CD4-positive, alpha-beta memory T cell (primary cell): ENCODE data around the gene FRMD4B. TPM values are rescaled to one million over a fixed set of nuclear protein-coding genes. Genes with fewer than 3 reads are reported as not detected.
A peak's percentile ranks its signal among the peaks of the same experiment; 100 is the strongest.

Experiments used
- CTCF ChIA-PET: fragments of 350-600 bp; sonication (Branson Sonifier 250); formaldehyde crosslinking; loops from one replicate; lab custom pipeline; 2021; ENCODE audit warnings: inconsistent platforms; ENCODE audit not compliant: partially characterized antibody; lab: Charles Lee
- POLR2A ChIA-PET: fragments of 350-600 bp; sonication (Branson Sonifier 250); formaldehyde crosslinking; loops from one replicate; lab custom pipeline; 2021; ENCODE audit not compliant: partially characterized antibody; lab: Charles Lee
- DNase-seq, 5 donors: peaks; one replicate each; pipeline versions ENCODE4 v3.0.0 to v3.0.0-alpha.2; 2020 to 2022; ENCODE audit warnings: mixed read lengths in 1 of 5
- H3K27ac ChIP-seq: one replicate; pipeline ENCODE4 v1.7.0; 2013; ENCODE audit warnings: low read depth, low read length
- H3K27me3 ChIP-seq: 2 replicates; pipeline ENCODE4 v1.7.0; 2013; ENCODE audit warnings: mild to moderate bottlenecking, low read length, moderate library complexity; ENCODE audit not compliant: insufficient read depth
- H3K36me3 ChIP-seq: 2 replicates; pipeline ENCODE4 v1.7.0; 2013; ENCODE audit warnings: mild to moderate bottlenecking, low read length, moderate library complexity; ENCODE audit not compliant: insufficient read depth
- H3K4me1 ChIP-seq: 2 replicates; pipeline ENCODE4 v1.7.0; 2013; ENCODE audit warnings: mild to moderate bottlenecking, low read length, moderate library complexity; ENCODE audit not compliant: insufficient read depth
- H3K4me3 ChIP-seq, 2 donors: one replicate each; pipeline ENCODE4 v1.7.0; 2013; ENCODE audit warnings: low read length in 2 of 2, mild to moderate bottlenecking in 1 of 2
- H3K9me3 ChIP-seq, 2 donors: one replicate each; pipeline ENCODE4 v1.7.0; 2013; ENCODE audit warnings: low read length in 2 of 2, control low read depth in 1 of 2; ENCODE audit not compliant: control insufficient read depth in 1 of 2
- H3K27ac Mint-ChIP-seq, 7 donors: one replicate each; pipeline ENCODE4 v1.8.0; 2020 to 2021; ENCODE audit warnings: mixed read lengths in 7 of 7, mild to moderate bottlenecking in 6 of 7, inconsistent platforms in 3 of 7, moderate library complexity in 3 of 7
- H3K27me3 Mint-ChIP-seq, 2 donors: one replicate each; pipeline ENCODE4 v1.8.0; 2020 to 2021; ENCODE audit warnings: mixed read lengths in 2 of 2
- H3K36me3 Mint-ChIP-seq, 2 donors: one replicate each; pipeline ENCODE4 v1.8.0; 2020 to 2021; ENCODE audit warnings: mixed read lengths in 2 of 2, inconsistent platforms in 1 of 2, mild to moderate bottlenecking in 1 of 2
- H3K4me1 Mint-ChIP-seq, 4 donors: one replicate each; pipeline ENCODE4 v1.8.0; 2020 to 2021; ENCODE audit warnings: mixed read lengths in 4 of 4, mild to moderate bottlenecking in 1 of 4
- H3K4me3 Mint-ChIP-seq, 8 donors: one replicate each; pipeline ENCODE4 v1.8.0; 2020 to 2021; ENCODE audit warnings: mixed read lengths in 8 of 8, mild to moderate bottlenecking in 7 of 8, moderate library complexity in 6 of 8, inconsistent platforms in 3 of 8
- H3K9me3 Mint-ChIP-seq, 8 donors: one replicate each; pipeline ENCODE4 v1.8.0; 2020 to 2021; ENCODE audit warnings: mixed read lengths in 8 of 8, mild to moderate bottlenecking in 5 of 8, inconsistent platforms in 3 of 8, moderate library complexity in 1 of 8
- intact Hi-C: fragments of 100-400 bp; cut with micrococcal nuclease; formaldehyde crosslinking; loops from one replicate; pipeline ENCODE4 v1.15.1; 2023
- polyA plus RNA-seq, 2 donors: library from polyadenylated mRNA; unstranded; fragments of 300-500 nt; fragmentation: Illumina TruSeq; gene quantifications; one replicate each; pipeline ENCODE4 v1.2.3, GENCODE V29; 2021
- total RNA-seq, 2 experiments: library from RNA; stranded (reverse); gene quantifications; one replicate each; pipeline ENCODE4 v1.2.3, GENCODE V29; 2021

Gene FRMD4B
- total and polyA plus RNA-seq, 4 experiments from 2014 or later = 3.1 to 18.3 (median 13.5) TPM

DNA sequence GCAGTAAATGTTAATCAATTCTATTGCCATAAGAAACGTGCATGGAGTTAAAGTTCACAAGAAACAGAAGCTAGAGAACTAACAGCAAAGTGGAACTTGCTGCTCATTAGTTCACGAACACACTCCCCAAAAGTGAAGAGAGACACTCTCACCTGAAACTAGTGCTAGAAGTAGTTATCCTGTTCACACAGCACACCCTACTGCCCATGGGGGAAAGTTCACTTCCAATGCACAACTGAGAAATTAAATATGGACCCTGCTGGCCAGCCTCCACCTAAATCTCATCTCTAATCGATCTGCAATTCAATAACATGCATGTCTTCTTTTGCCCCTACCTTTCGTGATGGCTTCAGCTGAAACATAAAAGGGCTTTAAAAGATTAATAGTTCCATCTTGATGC is 39.4 kb upstream of the FRMD4B start:
- Mint-ChIP-seq H3K9me3 (no peaks in the 10 kb centered on the region), H3K4me3 (no peak overlapping the region), H3K27me3 (peaks cover 0 to under 1% of the 10 kb centered on the region in 2 donors), H3K4me1 (no peaks in the 10 kb centered on the region), H3K36me3 (no peaks in the 10 kb centered on the region), H3K27ac (no peak overlapping the region)
- Histone ChIP-seq H3K4me3 (no peak overlapping the region), H3K27me3 (no peaks in the 10 kb centered on the region), H3K36me3 (no peaks in the 10 kb centered on the region), H3K4me1 (no peaks in the 10 kb centered on the region), H3K27ac (no peak overlapping the region), H3K9me3 (no peaks in the 10 kb centered on the region)
- intact Hi-C loops = loop anchor here (1.0 kb wide), 1 partner anchor 264 kb away; no protein-coding TSS in a partner anchor
- POLR2A ChIA-PET = no interaction called here
- DNase-seq = peak in 4 of 5 donors; percentile 8 to 28 (median 12)
- CTCF ChIA-PET = interaction anchor here (0.6 to 4.7 kb wide), 7 partner anchors 10 to 304 kb away, joined by 3 to 20 read pairs (median 4); no protein-coding TSS in a partner anchor

DNA sequence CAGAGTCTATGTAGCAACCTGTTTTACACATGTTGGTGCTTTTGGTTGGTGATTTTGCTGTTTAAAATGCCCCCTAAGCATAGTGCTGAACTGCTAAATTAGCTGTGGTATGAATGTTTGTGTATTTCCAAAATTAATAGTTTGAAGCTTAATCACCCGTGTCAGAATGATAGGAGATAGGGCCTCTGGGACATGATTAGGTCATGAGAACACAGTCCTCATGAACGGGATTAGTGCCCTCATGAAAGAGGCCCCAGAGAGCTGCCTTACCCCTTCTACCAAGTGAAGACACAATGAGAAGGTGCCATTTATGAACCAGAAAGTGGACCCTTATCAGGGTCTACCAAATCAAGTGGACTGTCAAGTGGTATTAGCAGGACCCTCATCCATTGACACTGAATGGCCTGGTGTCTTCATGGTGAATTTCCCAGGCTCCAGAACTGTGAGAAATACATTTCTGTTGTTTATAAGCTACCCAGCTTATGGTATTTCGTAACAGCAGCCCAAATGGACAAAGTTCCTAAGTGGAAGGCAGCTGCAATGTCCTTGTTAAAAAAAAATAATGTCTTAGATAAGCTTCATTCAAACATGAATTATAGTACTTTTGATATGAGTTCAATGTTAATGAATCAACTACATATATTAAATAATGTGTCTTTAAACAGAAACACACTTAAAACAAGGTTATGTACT is 37.7 kb upstream of the FRMD4B start:
- H3K27ac Mint-ChIP-seq = peak overlapping the region in 1 of 7 donors; percentile 71
- H3K36me3 ChIP-seq = no peaks in the 10 kb centered on the region
- H3K9me3 Mint-ChIP-seq = no peaks in the 10 kb centered on the region
- no peak for DNase-seq
- intact Hi-C loops = no loop called here
- no peak overlapping the region for H3K4me3 ChIP-seq
- peaks cover 1 to 2% of the 10 kb centered on the region in 2 donors for H3K27me3 Mint-ChIP-seq
- no peaks in the 10 kb centered on the region for H3K27me3 ChIP-seq
- ChIA-PET POLR2A (no interaction called here), CTCF (interaction anchor here (1.1 to 1.6 kb wide), 3 partner anchors 8 to 19 kb away, joined by 3 to 5 read pairs (median 4); no protein-coding TSS in a partner anchor)
- H3K4me1 Mint-ChIP-seq = no peaks in the 10 kb centered on the region
- no peaks in the 10 kb centered on the region for H3K4me1 ChIP-seq
- H3K4me3 Mint-ChIP-seq = no peak overlapping the region
- H3K36me3 Mint-ChIP-seq = no peaks in the 10 kb centered on the region
- no peak overlapping the region for H3K27ac ChIP-seq
- no peaks in the 10 kb centered on the region for H3K9me3 ChIP-seq

DNA sequence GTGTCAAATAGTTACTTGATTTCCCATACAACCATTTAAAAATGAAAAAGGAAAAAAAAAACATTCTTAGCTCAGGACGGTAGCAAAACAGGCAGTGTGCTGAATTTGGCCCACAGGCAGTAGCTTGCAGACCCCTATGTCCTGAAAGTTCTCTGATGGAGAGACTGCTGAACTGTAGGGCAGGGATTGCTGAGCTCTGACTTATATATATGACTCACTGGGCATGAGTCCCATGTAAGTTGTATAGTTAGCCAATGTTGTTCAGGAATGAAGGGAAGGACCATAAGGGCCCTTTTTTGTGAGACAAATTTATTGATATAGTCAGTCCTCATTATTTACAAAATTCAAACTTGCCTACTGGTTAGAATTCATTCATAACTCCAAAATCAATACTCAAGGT is 36.9 kb upstream of the FRMD4B start:
- Histone ChIP-seq H3K27me3 (no peaks in the 10 kb centered on the region), H3K9me3 (no peaks in the 10 kb centered on the region), H3K4me1 (no peaks in the 10 kb centered on the region), H3K36me3 (no peaks in the 10 kb centered on the region), H3K4me3 (no peak overlapping the region), H3K27ac (no peak overlapping the region)
- Mint-ChIP-seq H3K27ac (no peak overlapping the region), H3K36me3 (no peaks in the 10 kb centered on the region), H3K4me1 (no peaks in the 10 kb centered on the region), H3K27me3 (peaks cover 1 to 3% of the 10 kb centered on the region in 2 donors), H3K4me3 (no peak overlapping the region), H3K9me3 (no peaks in the 10 kb centered on the region)
- ChIA-PET POLR2A (no interaction called here), CTCF (interaction anchor here (0.9 to 1.1 kb wide), 2 partner anchors 13 to 118 kb away, joined by 3 to 4 read pairs; no protein-coding TSS in a partner anchor)
- intact Hi-C loops = no loop called here
- DNase-seq = no peak

DNA sequence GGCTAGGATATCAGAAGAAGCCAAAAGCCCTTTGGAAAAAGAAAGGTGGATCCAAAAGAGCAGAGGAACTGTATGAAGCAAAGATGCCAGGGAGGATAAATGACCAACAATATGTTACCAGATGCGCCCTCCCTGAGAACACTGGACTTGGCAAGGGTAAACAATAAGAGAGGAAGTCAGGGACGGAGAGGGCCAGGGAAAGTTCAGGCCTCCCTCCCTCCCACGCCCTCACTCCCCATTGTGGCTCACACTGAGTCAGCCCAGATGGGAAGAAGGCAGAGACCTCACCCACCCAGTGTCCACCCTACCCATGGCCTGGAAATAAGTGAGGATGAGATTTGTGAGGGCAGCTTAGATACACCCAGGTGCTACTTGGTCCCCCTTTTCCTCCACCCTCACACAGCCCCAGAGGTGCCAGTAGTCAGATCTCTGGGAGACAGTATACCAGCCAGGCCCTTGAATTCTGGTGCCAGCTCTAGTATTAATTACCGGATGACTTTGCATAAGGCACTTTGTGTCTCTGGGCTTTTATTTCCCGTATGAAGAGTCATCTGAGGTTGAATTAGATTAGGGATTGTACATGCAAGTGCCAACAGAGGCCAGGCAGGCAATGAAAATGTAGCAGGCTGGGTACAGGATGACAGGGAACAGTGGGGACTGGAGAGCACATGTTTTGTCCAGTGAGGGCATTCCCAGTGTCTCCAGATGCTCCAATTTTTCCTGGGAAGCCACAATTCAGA is 35.1 kb upstream of the FRMD4B start:
- ChIA-PET CTCF (interaction anchor here (0.9 to 1.3 kb wide), 4 partner anchors 8 to 259 kb away, joined by 3 to 5 read pairs (median 4); no protein-coding TSS in a partner anchor), POLR2A (no interaction called here)
- no peaks in the 10 kb centered on the region for H3K4me1 ChIP-seq
- no peaks in the 10 kb centered on the region for H3K27me3 ChIP-seq
- H3K4me3 Mint-ChIP-seq = no peak overlapping the region
- H3K36me3 ChIP-seq = no peaks in the 10 kb centered on the region
- intact Hi-C loops = no loop called here
- H3K27ac ChIP-seq = no peak overlapping the region
- H3K27me3 Mint-ChIP-seq = peaks cover 1 to 3% of the 10 kb centered on the region in 2 donors
- DNase-seq = no peak
- H3K27ac Mint-ChIP-seq = no peak overlapping the region
- H3K4me1 Mint-ChIP-seq = no peaks in the 10 kb centered on the region
- peaks cover 0 to 3% (median 0%) of the 10 kb centered on the region in 8 donors for H3K9me3 Mint-ChIP-seq
- H3K36me3 Mint-ChIP-seq = no peaks in the 10 kb centered on the region
- H3K9me3 ChIP-seq = no peaks in the 10 kb centered on the region
- H3K4me3 ChIP-seq = no peak overlapping the region

DNA sequence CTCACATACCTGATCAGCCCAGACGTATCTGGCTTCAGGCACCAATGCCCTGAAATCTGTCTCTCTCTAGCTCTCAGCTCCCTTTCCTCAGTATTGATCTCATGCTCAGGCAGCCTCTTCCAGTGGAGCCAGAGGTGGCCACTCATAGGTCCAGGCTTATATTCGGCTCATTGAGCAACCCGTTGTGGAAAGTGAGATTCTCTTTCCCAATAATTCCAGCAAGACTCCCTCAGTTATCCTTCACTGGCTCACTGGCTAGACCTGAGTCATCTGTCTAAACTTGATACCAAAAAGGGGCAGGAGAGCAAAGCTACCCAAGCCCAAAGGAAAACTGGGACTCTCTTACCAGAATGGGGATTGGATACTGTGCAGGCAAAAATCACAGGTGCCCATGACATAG is 33.4 kb upstream of the FRMD4B start:
- H3K9me3 ChIP-seq = no peaks in the 10 kb centered on the region
- Mint-ChIP-seq H3K27me3 (peaks cover 1 to 3% of the 10 kb centered on the region in 2 donors), H3K36me3 (no peaks in the 10 kb centered on the region), H3K4me1 (no peaks in the 10 kb centered on the region), H3K4me3 (no peak overlapping the region), H3K27ac (no peak overlapping the region), H3K9me3 (peaks cover 0 to 3% (median 0%) of the 10 kb centered on the region in 8 donors)
- intact Hi-C loops = no loop called here
- H3K27ac ChIP-seq = no peak overlapping the region
- ChIA-PET CTCF (no interaction called here), POLR2A (no interaction called here)
- no peaks in the 10 kb centered on the region for H3K36me3 ChIP-seq
- H3K27me3 ChIP-seq = no peaks in the 10 kb centered on the region
- DNase-seq = no peak
- H3K4me3 ChIP-seq = no peak overlapping the region
- no peaks in the 10 kb centered on the region for H3K4me1 ChIP-seq

DNA sequence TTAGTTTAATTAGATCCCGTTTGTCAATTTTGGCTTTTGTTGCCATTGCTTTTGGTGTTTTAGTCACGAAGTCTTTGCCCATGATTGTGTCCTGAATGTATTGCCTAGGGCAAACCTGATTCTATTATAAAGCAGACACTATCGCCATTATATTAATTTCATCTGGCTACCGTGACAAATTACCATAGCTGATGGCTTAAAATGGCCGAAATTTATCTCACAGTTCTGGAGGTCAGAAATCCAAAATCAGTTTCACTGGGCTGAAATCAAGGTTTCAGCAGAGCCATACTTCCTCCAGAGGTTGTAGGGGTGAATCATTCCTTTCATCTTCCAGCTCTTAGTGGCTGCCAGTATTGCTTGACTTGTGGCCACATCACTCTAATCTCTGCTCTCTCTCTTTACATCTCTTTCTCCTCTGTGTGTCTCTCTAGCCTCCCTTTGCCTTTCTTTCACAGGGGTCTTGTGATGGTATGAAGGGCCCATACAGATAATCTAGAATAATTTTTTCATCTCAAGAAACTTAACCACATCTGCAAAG is 31.7 kb upstream of the FRMD4B start:
- H3K9me3 Mint-ChIP-seq = peaks cover 0 to 3% (median 0%) of the 10 kb centered on the region in 8 donors
- H3K36me3 Mint-ChIP-seq = no peaks in the 10 kb centered on the region
- H3K27me3 ChIP-seq = no peaks in the 10 kb centered on the region
- no peak overlapping the region for H3K27ac Mint-ChIP-seq
- no peak overlapping the region for H3K4me3 Mint-ChIP-seq
- ChIA-PET CTCF (no interaction called here), POLR2A (no interaction called here)
- H3K4me3 ChIP-seq = no peak overlapping the region
- no peaks in the 10 kb centered on the region for H3K4me1 ChIP-seq
- H3K36me3 ChIP-seq = no peaks in the 10 kb centered on the region
- H3K9me3 ChIP-seq = no peaks in the 10 kb centered on the region
- peaks cover 1 to 3% of the 10 kb centered on the region in 2 donors for H3K27me3 Mint-ChIP-seq
- H3K27ac ChIP-seq = no peak overlapping the region
- peaks cover 0 to 3% (median 0%) of the 10 kb centered on the region in 4 donors for H3K4me1 Mint-ChIP-seq
- no peak for DNase-seq
- intact Hi-C loops = no loop called here
